Vagina (tissue), 2 donors: Measurements from ENCODE around the gene OGT.

Source experiments
- POLR2A ChIP-seq, 2 donors: fragments of 450-650 bp; IDR thresholded peaks; one replicate each; pipeline ENCODE4 v1.6.1; 2017; ENCODE audit warnings: antibody characterized with exemption in 2 of 2, mild to moderate bottlenecking in 2 of 2, moderate library complexity in 2 of 2
- POLR2AphosphoS5 ChIP-seq, 2 donors: sonication (generic); formaldehyde crosslinking; IDR thresholded peaks; one replicate each; pipeline ENCODE4 v1.9.0; 2017; ENCODE audit warnings: antibody characterized with exemption in 2 of 2, mild to moderate bottlenecking in 2 of 2, low read depth in 1 of 2; ENCODE audit not compliant: insufficient read depth in 1 of 2
- TF ChIP-seq, protein P1 (sequence below), 3 experiments: fragments of 450-650 bp in 2 of 3; fragments of 200-600 bp in 1 of 3; sonication (generic) in 1 of 3; IDR thresholded peaks; one replicate each; pipeline ENCODE4 v1.5.1; 2017 to 2019; ENCODE audit warnings: antibody characterized with exemption in 3 of 3, mild to moderate bottlenecking in 2 of 3, moderate library complexity in 2 of 3

DNA sequence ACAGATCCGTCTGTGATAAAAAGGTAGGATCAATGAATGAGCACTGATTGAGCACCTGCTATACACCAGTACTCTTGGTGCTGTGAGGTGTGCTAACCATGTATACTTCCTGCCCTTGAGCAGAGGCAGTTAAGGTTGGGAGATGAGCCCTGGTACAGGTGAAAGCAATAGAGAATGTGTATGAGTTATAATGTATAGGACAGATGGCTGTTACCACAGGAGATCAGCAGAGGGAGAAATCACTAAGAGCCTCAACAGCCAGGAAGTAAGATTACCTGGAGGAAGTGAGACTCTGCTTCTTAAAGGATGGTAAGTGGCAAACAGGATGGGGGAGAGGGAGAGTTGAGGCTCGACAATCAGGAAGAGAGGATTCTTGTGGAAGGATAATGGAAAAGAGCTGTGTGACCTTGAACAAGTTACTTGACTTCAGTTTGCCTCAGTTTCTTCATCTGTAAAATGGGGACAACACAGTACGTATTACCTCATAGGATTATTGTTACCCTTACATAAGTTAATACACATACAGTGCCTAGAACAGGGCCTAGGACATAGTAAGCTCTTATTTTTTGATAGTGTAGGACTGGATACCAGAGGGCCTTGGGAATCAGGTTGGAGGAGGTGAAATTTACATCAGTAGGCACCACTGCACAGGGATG lies 76.3 kb downstream of the OGT start:
- TF ChIP-seq, protein P1, sequence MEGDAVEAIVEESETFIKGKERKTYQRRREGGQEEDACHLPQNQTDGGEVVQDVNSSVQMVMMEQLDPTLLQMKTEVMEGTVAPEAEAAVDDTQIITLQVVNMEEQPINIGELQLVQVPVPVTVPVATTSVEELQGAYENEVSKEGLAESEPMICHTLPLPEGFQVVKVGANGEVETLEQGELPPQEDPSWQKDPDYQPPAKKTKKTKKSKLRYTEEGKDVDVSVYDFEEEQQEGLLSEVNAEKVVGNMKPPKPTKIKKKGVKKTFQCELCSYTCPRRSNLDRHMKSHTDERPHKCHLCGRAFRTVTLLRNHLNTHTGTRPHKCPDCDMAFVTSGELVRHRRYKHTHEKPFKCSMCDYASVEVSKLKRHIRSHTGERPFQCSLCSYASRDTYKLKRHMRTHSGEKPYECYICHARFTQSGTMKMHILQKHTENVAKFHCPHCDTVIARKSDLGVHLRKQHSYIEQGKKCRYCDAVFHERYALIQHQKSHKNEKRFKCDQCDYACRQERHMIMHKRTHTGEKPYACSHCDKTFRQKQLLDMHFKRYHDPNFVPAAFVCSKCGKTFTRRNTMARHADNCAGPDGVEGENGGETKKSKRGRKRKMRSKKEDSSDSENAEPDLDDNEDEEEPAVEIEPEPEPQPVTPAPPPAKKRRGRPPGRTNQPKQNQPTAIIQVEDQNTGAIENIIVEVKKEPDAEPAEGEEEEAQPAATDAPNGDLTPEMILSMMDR (IDR thresholded peaks at IDR 0.05), result no peak
- no peak for TF ChIP-seq POLR2AphosphoS5 (IDR thresholded peaks at IDR 0.05; ENCODE audit: insufficient read depth in 1 of 2, low read depth in 1 of 2)
- TF ChIP-seq POLR2A (IDR thresholded peaks at IDR 0.05), result no peak
